IPS-20b (cell line): ENCODE data around the gene RAD51B.
A peak's percentile ranks its signal among the peaks of the same experiment; 100 is the strongest.
"Not testable (repeated sequence)": the region's sequence is repeated elsewhere in the genome, so short reads cannot be mapped to it uniquely, and the experiment has no call there.

ENCODE experiments used
- H3K27ac ChIP-seq: one replicate; pipeline ENCODE4 v1.5.1; 2013; ENCODE audit warnings: low read length
- H3K27me3 ChIP-seq: 2 replicates; pipeline ENCODE4 v1.6.1; 2013; ENCODE audit warnings: mild to moderate bottlenecking, low read length, inconsistent platforms; ENCODE audit not compliant: insufficient read depth
- H3K36me3 ChIP-seq: 2 replicates; pipeline ENCODE4 v1.6.1; 2013; ENCODE audit warnings: low read depth, mild to moderate bottlenecking, inconsistent platforms, low read length, moderate library complexity; ENCODE audit not compliant: insufficient read depth
- H3K4me1 ChIP-seq: 2 replicates; pipeline ENCODE4 v1.6.1; 2013; ENCODE audit warnings: mild to moderate bottlenecking, control low read depth, inconsistent platforms, low read length, moderate library complexity; ENCODE audit not compliant: insufficient read depth
- H3K4me3 ChIP-seq: 2 replicates; pipeline ENCODE4 v1.5.1; 2013; ENCODE audit warnings: mild to moderate bottlenecking, low read length, inconsistent platforms
- H3K9ac ChIP-seq: 2 replicates; pipeline ENCODE4 v1.6.1; 2013; ENCODE audit warnings: low read depth, mild to moderate bottlenecking, inconsistent platforms, low read length, moderate library complexity
- H3K9me3 ChIP-seq: 2 replicates; pipeline ENCODE4 v1.6.1; 2013; ENCODE audit warnings: mild to moderate bottlenecking, low read depth, low read length, inconsistent platforms; ENCODE audit not compliant: insufficient read depth

RAD51B gene

GRCh38 chr14:67814821-67815220, 4.8 kb upstream of the RAD51B start:
- H3K36me3 ChIP-seq = peaks cover 36% of the 10 kb centered on the region
- no peaks in the 10 kb centered on the region for H3K9me3 ChIP-seq
- H3K27ac ChIP-seq = no peak overlapping the region
- peak overlapping the region; percentile 96; the same call in 1 of the 2 replicates for H3K9ac ChIP-seq
- peaks cover 9% of the 10 kb centered on the region for H3K4me1 ChIP-seq
- no peaks in the 10 kb centered on the region for H3K27me3 ChIP-seq
- H3K4me3 ChIP-seq = peak overlapping the region; percentile 99

- peak overlapping the region; percentile 61 for H3K27ac ChIP-seq
- H3K36me3 ChIP-seq = peaks cover 27% of the 10 kb centered on the region
- peaks cover 11% of the 10 kb centered on the region for H3K4me1 ChIP-seq
- no peaks in the 10 kb centered on the region for H3K27me3 ChIP-seq
- peak overlapping the region; percentile 99 for H3K4me3 ChIP-seq
- peak overlapping the region; percentile 96 for H3K9ac ChIP-seq
- H3K9me3 ChIP-seq = no peaks in the 10 kb centered on the region
These were observed 3.9 kb upstream of the RAD51B start for GRCh38 chr14:67815573-67816225.

- H3K27ac ChIP-seq = peak within 1 kb of the TSS; percentile 61
These were observed 3.1 kb upstream of the RAD51B start, which contains the start of gene ZFYVE26 for GRCh38 chr14:67816326-67817002. ZFYVE26 (minus strand) TSS chr14:67816590; CDS start chr14:67815963, 627 bp downstream.

GRCh38 chr14:67817750-67818438, 1.7 kb upstream of the RAD51B start:
- Histone ChIP-seq H3K4me1 (peaks cover 12% of the 10 kb centered on the region), H3K4me3 (no peak overlapping the region)

More at GRCh38 chr14:67816326-67817002, 3.1 kb upstream of the RAD51B start, which contains the start of gene ZFYVE26:
- Histone ChIP-seq H3K9me3 (no peaks in the 10 kb centered on the region), H3K27me3 (no peaks in the 10 kb centered on the region), H3K4me3 (peak within 1 kb of the TSS; percentile 99), H3K36me3 (peaks cover 21% of the 10 kb centered on the region), H3K9ac (peak within 1 kb of the TSS; percentile 96), H3K4me1 (peaks cover 12% of the 10 kb centered on the region)

GRCh38 chr14:67818476-67818875, 1.1 kb upstream of the RAD51B start:
- H3K27ac ChIP-seq, H3K36me3 ChIP-seq, H3K4me3 ChIP-seq, H3K27me3 ChIP-seq, H3K9me3 ChIP-seq, H3K9ac ChIP-seq: not testable (repeated sequence)
- peaks cover 12% of the 10 kb centered on the region for H3K4me1 ChIP-seq

More at GRCh38 chr14:67817750-67818438, 1.7 kb upstream of the RAD51B start:
- H3K27ac ChIP-seq = no peak overlapping the region
- no peak overlapping the region for H3K9ac ChIP-seq
- no peaks in the 10 kb centered on the region for H3K9me3 ChIP-seq
- no peaks in the 10 kb centered on the region for H3K27me3 ChIP-seq
- H3K36me3 ChIP-seq = peaks cover 10% of the 10 kb centered on the region

GRCh38 chr14:67820428-67820971, 921 bp downstream of the RAD51B start:
- Histone ChIP-seq H3K27me3 (no peaks in the 10 kb centered on the region), H3K4me1 (peaks cover 4% of the 10 kb centered on the region), H3K9me3 (no peaks in the 10 kb centered on the region), H3K9ac (peak overlapping the region; percentile 96), H3K4me3 (peak overlapping the region; percentile 97), H3K27ac (peak overlapping the region; percentile 89), H3K36me3 (peaks cover 5% of the 10 kb centered on the region; the same call in 1 of the 2 replicates)

- H3K9ac ChIP-seq = peak overlapping the region; percentile 7; the same call in 1 of the 2 replicates
- no peak overlapping the region for H3K4me3 ChIP-seq
- H3K36me3 ChIP-seq = peaks cover 7% of the 10 kb centered on the region; the same call in 1 of the 2 replicates
- peaks cover 3% of the 10 kb centered on the region; the same call in 1 of the 2 replicates for H3K4me1 ChIP-seq
- no peaks in the 10 kb centered on the region for H3K27me3 ChIP-seq
- H3K9me3 ChIP-seq = no peaks in the 10 kb centered on the region
- no peak overlapping the region for H3K27ac ChIP-seq
These were observed 1.5 kb downstream of the RAD51B start for GRCh38 chr14:67821121-67821520.

GRCh38 chr14:67831113-67831512, 11.5 kb downstream of the RAD51B start:
- Histone ChIP-seq H3K27me3 (no peaks in the 10 kb centered on the region), H3K4me1 (no peaks in the 10 kb centered on the region), H3K9ac (no peak overlapping the region)

GRCh38 chr14:67833403-67833802, 13.8 kb downstream of the RAD51B start:
- no peaks in the 10 kb centered on the region for H3K4me1 ChIP-seq
- H3K9ac ChIP-seq = no peak overlapping the region
- H3K27me3 ChIP-seq = no peaks in the 10 kb centered on the region
- H3K27ac ChIP-seq = no peak overlapping the region
- H3K36me3 ChIP-seq = peaks cover 3% of the 10 kb centered on the region; the same call in 1 of the 2 replicates
- H3K4me3 ChIP-seq = no peak overlapping the region
- H3K9me3 ChIP-seq = no peaks in the 10 kb centered on the region

More at GRCh38 chr14:67831113-67831512, 11.5 kb downstream of the RAD51B start:
- no peak overlapping the region for H3K4me3 ChIP-seq
- no peak overlapping the region for H3K27ac ChIP-seq
- H3K36me3 ChIP-seq = peaks cover 5% of the 10 kb centered on the region; the same call in 1 of the 2 replicates
- H3K9me3 ChIP-seq = no peaks in the 10 kb centered on the region

- no peaks in the 10 kb centered on the region for H3K9me3 ChIP-seq
- no peak overlapping the region for H3K4me3 ChIP-seq
- H3K27me3 ChIP-seq = no peaks in the 10 kb centered on the region
- H3K36me3 ChIP-seq = peaks cover 3% of the 10 kb centered on the region; the same call in 1 of the 2 replicates
- no peak overlapping the region for H3K9ac ChIP-seq
- no peak overlapping the region for H3K27ac ChIP-seq
- H3K4me1 ChIP-seq = no peaks in the 10 kb centered on the region
These were observed 16.0 kb downstream of the RAD51B start for GRCh38 chr14:67835596-67835995.

GRCh38 chr14:67837011-67837624, 17.5 kb downstream of the RAD51B start:
- no peak overlapping the region for H3K4me3 ChIP-seq
- no peak overlapping the region for H3K9ac ChIP-seq
- H3K4me1 ChIP-seq = no peaks in the 10 kb centered on the region
- no peak overlapping the region for H3K27ac ChIP-seq
- no peaks in the 10 kb centered on the region for H3K27me3 ChIP-seq
- H3K9me3 ChIP-seq = no peaks in the 10 kb centered on the region
- H3K36me3 ChIP-seq = peaks cover 3% of the 10 kb centered on the region; the same call in 1 of the 2 replicates
